Fibroblast of mammary gland (primary cell): ENCODE results near the gene PEX5.
"Not testable (repeated sequence)": the region's sequence is repeated elsewhere in the genome, so short reads cannot be mapped to it uniquely, and the experiment has no call there.

ENCODE experiments used
- DNase-seq: peaks from one replicate; pipeline ENCODE4 v3.0.0-alpha.2; 2010; ENCODE audit warnings: low read depth
- H3K4me3 ChIP-seq: 2 replicates; pipeline ENCODE4 v1.5.1; 2011; ENCODE audit warnings: low read depth, mild to moderate bottlenecking, low read length, moderate library complexity; ENCODE audit not compliant: control insufficient read depth
- TF ChIP-seq, protein P1 (sequence below): conservative IDR thresholded peaks from 2 replicates; pipeline ENCODE4 v1.5.1; 2011; ENCODE audit warnings: low read depth, low read length, inconsistent platforms; ENCODE audit not compliant: control insufficient read depth, insufficient read depth

PEX5 gene

GRCh38 chr12:7210642-7211151, 21.2 kb downstream of the PEX5 start:
- H3K4me3 ChIP-seq, result no peak overlapping the region
- TF ChIP-seq, protein P1, sequence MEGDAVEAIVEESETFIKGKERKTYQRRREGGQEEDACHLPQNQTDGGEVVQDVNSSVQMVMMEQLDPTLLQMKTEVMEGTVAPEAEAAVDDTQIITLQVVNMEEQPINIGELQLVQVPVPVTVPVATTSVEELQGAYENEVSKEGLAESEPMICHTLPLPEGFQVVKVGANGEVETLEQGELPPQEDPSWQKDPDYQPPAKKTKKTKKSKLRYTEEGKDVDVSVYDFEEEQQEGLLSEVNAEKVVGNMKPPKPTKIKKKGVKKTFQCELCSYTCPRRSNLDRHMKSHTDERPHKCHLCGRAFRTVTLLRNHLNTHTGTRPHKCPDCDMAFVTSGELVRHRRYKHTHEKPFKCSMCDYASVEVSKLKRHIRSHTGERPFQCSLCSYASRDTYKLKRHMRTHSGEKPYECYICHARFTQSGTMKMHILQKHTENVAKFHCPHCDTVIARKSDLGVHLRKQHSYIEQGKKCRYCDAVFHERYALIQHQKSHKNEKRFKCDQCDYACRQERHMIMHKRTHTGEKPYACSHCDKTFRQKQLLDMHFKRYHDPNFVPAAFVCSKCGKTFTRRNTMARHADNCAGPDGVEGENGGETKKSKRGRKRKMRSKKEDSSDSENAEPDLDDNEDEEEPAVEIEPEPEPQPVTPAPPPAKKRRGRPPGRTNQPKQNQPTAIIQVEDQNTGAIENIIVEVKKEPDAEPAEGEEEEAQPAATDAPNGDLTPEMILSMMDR, result no peak
- DNase-seq, result peak; percentile 10

DNA sequence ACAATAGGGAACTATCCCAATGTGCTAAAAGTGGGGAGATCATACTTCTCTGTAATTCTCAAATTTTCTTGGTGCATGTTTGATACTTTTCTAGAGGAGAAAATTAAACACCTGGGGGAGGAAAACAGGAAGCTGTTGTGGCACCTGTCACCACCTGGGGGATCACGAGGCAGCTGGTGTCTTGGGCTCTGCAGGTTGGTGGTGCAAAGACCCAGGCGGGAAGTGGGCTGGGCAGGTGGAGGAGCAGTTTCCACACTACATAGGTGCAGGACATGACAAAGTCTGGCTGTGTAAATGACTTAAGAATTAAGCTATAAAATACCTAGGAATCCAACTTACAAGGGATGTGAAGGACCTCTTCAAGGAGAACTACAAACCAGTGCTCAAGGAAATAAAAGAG, 23.2 kb downstream of the PEX5 start:
- TF ChIP-seq, protein P1, result no peak
- no peak for DNase-seq

GRCh38 chr12:7213745-7214144, 24.3 kb downstream of the PEX5 start:
- not testable (repeated sequence) for DNase-seq, H3K4me3 ChIP-seq

More for the DNA sequence above, 23.2 kb downstream of the PEX5 start:
- no peak overlapping the region for H3K4me3 ChIP-seq

GRCh38 chr12:7217475-7218069, 28.1 kb downstream of the PEX5 start:
- H3K4me3 ChIP-seq, result no peak overlapping the region
- DNase-seq, result no peak
- TF ChIP-seq, protein P1, result no peak

GRCh38 chr12:7219599-7220243, 30.2 kb downstream of the PEX5 start:
- TF ChIP-seq, protein P1, result peak; percentile 99
- DNase-seq, result peak; percentile 80
- no peak overlapping the region for H3K4me3 ChIP-seq

DNA sequence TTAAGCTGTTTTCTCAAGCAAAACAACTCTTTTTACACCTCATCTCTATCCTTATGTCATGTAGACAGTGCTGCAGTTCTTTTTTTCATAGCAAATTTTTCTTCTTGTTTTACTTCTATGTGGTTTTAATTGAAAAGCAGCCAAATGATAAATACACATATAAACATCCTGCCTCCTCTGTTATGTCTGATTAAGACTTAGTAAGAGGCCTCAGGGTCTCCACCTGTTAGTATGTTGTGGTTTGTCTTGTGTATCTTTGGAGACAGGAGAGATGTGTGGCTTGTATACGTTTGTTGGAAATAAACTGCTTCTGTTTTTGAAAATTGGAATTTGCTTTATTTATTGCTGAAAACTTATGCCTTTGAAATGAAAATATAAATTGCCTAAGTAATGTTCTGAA, 32.0 kb downstream of the PEX5 start:
- TF ChIP-seq, protein P1, result no peak
- no peak for DNase-seq
- no peak overlapping the region for H3K4me3 ChIP-seq

DNA sequence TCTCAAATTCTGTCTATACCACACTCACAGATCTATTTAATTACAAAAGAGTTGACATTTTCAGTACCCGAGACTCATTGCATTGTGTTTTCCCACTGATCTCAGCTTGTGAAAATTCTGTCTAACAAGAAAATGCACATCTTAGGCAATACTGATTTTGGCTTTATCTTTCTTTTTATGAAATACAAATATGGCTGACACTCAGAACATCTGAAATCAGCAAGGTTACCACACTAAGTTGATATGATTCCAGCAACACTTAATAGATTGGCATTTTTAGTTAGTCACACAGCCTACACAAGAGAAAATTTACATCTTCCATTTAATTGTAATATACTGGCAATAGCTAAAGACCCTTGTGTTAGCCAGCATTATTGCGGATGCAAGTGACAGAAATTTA, 40.3 kb downstream of the PEX5 start:
- no peak overlapping the region for H3K4me3 ChIP-seq
- peak; percentile 62 for DNase-seq
- TF ChIP-seq, protein P1, result no peak
